ENCODE data around the gene FAM163B. TPM values are rescaled to one million over a fixed set of nuclear protein-coding genes. Genes with fewer than 3 reads are reported as not detected.

The FAM163B gene
- total RNA-seq, 2 experiments from 2014 or later: not detected

DNA sequence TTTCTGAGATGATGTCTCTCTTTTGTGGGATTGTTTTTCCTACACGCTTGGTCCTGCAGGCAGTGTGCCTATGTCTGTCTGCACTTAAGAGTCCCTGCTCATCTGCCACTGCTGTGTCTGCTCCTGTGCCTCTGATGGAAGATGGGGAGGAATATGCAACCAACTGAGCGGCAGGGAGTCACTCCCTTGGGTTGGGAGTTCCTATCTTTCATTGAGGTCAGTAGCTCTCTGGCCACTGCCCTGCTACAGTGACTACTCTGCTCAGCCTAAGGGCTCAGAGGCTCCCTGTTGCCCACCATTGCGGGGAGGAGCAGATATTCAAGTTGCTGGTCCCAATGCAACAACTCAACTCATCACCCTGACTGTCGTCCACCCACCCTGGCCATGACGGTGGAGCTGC, 13.4 kb upstream of the FAM163B start:
- Mint-ChIP-seq H3K27me3 (no peaks in the 10 kb centered on the region), H3K9me3 (peaks cover 16% of the 10 kb centered on the region), H3K27ac (no peak overlapping the region), H3K4me3 (no peak overlapping the region), H3K36me3 (peaks cover 4% of the 10 kb centered on the region), H3K4me1 (ENCODE audit: low read depth) (peaks cover 26% of the 10 kb centered on the region)
- ChIA-PET CTCF (no interaction called here), POLR2A (no interaction called here)
- no peak for DNase-seq
- intact Hi-C loops (cut with micrococcal nuclease): no loop called here

DNA sequence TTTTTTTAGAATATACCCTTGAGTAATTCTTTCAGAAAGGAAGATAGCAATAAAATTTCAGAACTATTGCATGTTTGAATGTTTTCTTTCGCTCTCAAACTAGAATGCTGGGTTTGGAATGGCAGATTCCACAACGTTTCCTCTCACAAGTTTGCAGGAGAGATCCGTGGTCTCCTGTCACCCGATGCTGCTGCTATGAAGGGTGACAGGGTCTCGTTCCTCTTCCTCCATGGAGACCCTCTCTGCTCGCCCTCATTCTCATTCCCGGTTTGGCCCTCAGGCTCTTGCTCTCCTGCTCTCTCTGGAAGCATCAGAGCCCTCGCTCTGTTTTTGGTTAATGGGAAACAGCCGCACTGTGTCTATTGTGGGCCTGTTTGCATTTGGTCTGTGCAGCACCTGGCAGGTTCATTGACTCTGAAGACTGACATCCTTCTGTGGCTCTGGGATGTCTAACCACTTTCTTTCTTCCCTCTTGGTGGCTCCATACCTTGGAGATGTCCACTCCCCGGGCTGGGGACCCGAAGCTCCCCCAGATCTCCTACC, 12.6 kb upstream of the FAM163B start:
- H3K9me3 Mint-ChIP-seq: peaks cover 10% of the 10 kb centered on the region
- no peak for DNase-seq
- peaks cover 4% of the 10 kb centered on the region for H3K36me3 Mint-ChIP-seq
- no peak overlapping the region for H3K4me3 Mint-ChIP-seq
- intact Hi-C loops (cut with micrococcal nuclease): no loop called here
- H3K27ac Mint-ChIP-seq: no peak overlapping the region
- peaks cover 26% of the 10 kb centered on the region for H3K4me1 Mint-ChIP-seq (ENCODE audit: low read depth)
- ChIA-PET POLR2A (no interaction called here), CTCF (no interaction called here)
- no peaks in the 10 kb centered on the region for H3K27me3 Mint-ChIP-seq

DNA sequence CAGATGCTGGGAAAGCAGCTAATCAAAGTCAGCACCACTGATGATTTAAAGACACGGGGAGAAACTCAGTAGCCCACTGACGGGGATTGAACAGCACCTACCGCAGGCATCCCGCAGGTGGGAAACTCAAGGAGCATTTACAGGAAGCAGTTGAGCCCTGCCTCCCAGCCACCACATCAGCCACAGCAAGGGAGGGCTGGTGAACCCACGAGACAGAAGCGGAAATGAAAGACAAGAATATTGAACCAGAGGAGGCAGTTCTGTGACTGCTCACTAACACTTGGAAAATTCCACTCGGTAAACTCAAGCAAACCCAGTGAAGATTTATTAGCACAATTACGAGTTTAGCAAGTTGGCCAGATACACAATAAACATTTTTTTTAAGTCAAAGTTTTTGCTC, 10.6 kb upstream of the FAM163B start:
- H3K36me3 Mint-ChIP-seq: no peaks in the 10 kb centered on the region
- no peak overlapping the region for H3K4me3 Mint-ChIP-seq
- H3K4me1 Mint-ChIP-seq (ENCODE audit: low read depth): peaks cover 26% of the 10 kb centered on the region
- H3K27me3 Mint-ChIP-seq: no peaks in the 10 kb centered on the region
- ChIA-PET CTCF (interaction anchor here (1.0 kb wide), 1 partner anchor 86 kb away, joined by 5 read pairs; no protein-coding TSS in a partner anchor), POLR2A (no interaction called here)
- no peaks in the 10 kb centered on the region for H3K9me3 Mint-ChIP-seq
- intact Hi-C loops (cut with micrococcal nuclease): no loop called here
- H3K27ac Mint-ChIP-seq: no peak overlapping the region
- DNase-seq: peak; percentile 76

DNA sequence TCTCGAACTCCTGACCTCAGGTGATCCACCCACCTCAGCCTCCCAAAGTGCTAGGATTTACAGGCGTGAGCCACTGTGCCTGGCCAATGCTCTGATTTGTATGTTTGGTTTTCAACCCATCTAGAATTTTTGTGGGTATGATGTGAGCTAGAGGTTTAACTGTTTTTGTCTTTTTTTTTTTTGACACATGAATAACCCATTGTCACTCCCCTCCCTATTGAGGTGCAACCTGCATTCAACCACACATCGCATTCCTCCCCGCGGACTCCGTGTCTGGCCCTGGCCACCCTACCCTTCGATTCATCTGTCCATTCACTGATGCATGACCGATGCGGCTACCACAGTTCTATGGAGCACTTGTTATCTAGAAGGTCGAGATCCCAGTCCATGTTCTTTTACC, 9.5 kb upstream of the FAM163B start:
- CTCF ChIA-PET: interaction anchor here (1.0 kb wide), 1 partner anchor 85 kb away, joined by 5 read pairs; no protein-coding TSS in a partner anchor
- no peak for DNase-seq
- no peaks in the 10 kb centered on the region for H3K9me3 Mint-ChIP-seq
- intact Hi-C loops (cut with micrococcal nuclease): no loop called here
- H3K36me3 Mint-ChIP-seq: no peaks in the 10 kb centered on the region
- no peak overlapping the region for H3K27ac Mint-ChIP-seq
- POLR2A ChIA-PET: interaction anchor here (0.6 kb wide), 1 partner anchor 83 kb away, joined by 3 read pairs; no protein-coding TSS in a partner anchor
- H3K4me1 Mint-ChIP-seq (ENCODE audit: low read depth): peaks cover 26% of the 10 kb centered on the region
- H3K27me3 Mint-ChIP-seq: no peaks in the 10 kb centered on the region
- no peak overlapping the region for H3K4me3 Mint-ChIP-seq

DNA sequence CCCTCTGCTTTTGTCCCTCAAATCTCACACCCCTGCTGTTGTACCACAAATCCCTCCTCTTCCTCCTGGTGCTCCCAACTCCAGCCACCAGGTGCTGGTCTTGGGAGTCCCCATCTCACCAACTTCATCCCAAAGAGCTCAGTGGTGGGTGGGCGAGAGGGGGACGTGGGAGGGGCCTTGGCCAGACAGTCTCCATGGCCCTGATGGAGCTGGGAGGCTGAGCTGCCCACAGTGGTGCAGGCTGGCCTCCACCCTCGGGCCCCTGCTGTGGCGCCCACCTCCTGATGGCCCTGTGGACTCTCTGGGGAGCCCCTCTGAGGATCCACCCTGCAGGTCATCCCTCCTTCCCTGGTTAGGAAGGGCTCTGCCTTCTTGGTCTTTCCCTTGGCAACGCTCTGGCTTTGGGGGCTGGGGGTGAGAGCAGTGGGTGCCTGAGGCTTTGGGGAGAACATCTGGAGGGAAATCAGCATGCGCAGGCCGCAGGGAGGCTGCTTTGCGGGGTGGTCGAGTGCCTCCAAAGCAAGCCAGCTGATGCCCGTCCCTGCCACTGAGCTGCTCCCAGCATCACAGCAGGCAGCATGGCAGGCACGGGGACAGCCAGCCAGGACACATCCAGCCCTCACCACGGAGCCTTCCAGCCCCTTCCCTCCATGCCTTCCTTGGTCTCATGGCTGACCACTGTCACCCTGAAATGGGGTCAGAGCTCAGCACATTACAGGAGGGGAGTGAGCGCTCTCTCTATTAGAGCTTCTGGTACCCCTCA, 7.6 kb upstream of the FAM163B start:
- Mint-ChIP-seq H3K4me1 (ENCODE audit: low read depth) (peaks cover 19% of the 10 kb centered on the region), H3K27ac (no peak overlapping the region), H3K27me3 (peaks cover 7% of the 10 kb centered on the region), H3K9me3 (no peaks in the 10 kb centered on the region), H3K4me3 (no peak overlapping the region), H3K36me3 (no peaks in the 10 kb centered on the region)
- ChIA-PET POLR2A (no interaction called here), CTCF (no interaction called here)
- intact Hi-C loops (cut with micrococcal nuclease): no loop called here
- no peak for DNase-seq

DNA sequence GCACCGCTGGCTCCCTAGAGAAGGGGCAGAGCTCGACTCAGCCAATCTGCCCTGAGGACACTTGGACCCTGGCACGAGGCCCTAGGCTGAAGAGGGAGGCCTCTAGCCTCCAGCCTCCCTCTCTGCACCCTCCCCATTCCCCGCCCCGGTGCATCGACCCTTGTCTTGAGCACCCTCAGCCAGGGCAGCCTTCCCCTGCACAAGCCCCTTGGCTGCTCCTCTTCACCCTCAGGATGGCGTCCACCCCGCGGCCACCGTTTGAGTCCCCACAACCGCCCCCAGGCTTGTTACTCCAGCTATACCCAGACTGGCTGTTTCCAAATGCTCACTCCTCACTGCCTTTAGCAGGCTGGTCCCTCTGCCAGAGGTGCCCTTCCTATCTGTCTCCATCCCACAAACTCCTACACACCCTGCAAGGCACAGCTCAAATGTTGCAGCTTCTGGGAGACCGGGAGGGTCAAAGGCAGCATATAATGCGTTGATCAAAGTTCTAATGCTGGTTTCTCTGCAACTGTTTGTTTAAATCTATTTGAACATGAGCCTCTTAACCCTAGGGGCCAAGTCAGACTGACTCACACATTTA, 6.5 kb upstream of the FAM163B start:
- no peaks in the 10 kb centered on the region for H3K36me3 Mint-ChIP-seq
- peaks cover 7% of the 10 kb centered on the region for H3K27me3 Mint-ChIP-seq
- no peaks in the 10 kb centered on the region for H3K9me3 Mint-ChIP-seq
- no peak for DNase-seq
- no peak overlapping the region for H3K27ac Mint-ChIP-seq
- H3K4me1 Mint-ChIP-seq (ENCODE audit: low read depth): peaks cover 11% of the 10 kb centered on the region
- CTCF ChIA-PET: no interaction called here
- no peak overlapping the region for H3K4me3 Mint-ChIP-seq
- POLR2A ChIA-PET: no interaction called here
- intact Hi-C loops (cut with micrococcal nuclease): no loop called here

DNA sequence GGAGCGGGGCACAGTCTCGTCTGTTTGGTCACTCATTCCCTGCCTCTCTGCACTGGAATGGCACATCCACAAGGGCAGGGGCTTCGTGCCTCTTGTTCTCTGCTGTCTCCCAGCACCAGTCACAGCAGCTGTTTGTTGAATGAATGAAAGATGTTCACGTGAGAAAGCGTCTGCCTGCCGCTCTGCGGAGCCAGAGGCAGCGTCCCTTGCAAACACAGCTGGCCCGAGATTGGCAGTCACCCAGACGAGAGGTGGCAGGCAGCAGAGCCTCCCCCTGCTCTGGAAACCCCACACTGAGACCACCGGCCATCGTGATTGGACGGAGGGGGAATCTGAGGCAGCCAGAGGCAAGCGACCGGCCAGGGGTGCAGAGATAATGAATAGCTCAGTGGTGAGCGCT, 6.0 kb upstream of the FAM163B start:
- no peaks in the 10 kb centered on the region for H3K9me3 Mint-ChIP-seq

DNA sequence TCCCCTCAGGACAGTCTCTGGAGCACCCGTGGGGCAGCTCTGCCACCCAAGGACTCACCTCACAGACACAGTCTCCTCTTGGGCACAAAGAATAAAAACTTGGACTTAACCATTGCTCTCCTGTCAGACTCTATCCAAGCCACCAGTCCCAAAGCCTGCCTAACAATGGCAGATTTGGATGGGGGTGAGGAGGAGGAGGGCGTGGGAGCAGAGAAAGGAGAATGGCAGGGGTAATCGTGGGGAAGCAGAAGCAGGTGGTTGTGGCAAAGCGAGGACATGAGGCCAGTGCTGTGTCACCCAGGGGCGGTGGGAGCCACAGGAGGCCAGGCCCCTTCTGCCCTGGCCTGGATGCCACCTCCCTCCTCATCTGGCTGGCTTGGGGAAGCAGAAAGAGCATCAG, 5.5 kb upstream of the FAM163B start:
- no peaks in the 10 kb centered on the region for H3K36me3 Mint-ChIP-seq
- ChIA-PET POLR2A (no interaction called here), CTCF (no interaction called here)
- DNase-seq: no peak
- H3K4me1 Mint-ChIP-seq (ENCODE audit: low read depth): peaks cover 3% of the 10 kb centered on the region
- H3K27ac Mint-ChIP-seq: no peak overlapping the region
- no peak overlapping the region for H3K4me3 Mint-ChIP-seq
- no peaks in the 10 kb centered on the region for H3K9me3 Mint-ChIP-seq
- peaks cover 16% of the 10 kb centered on the region for H3K27me3 Mint-ChIP-seq
- intact Hi-C loops (cut with micrococcal nuclease): no loop called here

More for the DNA sequence above, 6.0 kb upstream of the FAM163B start:
- Mint-ChIP-seq H3K27ac (no peak overlapping the region), H3K27me3 (peaks cover 12% of the 10 kb centered on the region), H3K4me1 (ENCODE audit: low read depth) (peaks cover 8% of the 10 kb centered on the region), H3K36me3 (no peaks in the 10 kb centered on the region), H3K4me3 (no peak overlapping the region)
- DNase-seq: no peak
- POLR2A ChIA-PET: no interaction called here
- intact Hi-C loops (cut with micrococcal nuclease): no loop called here
- CTCF ChIA-PET: no interaction called here

DNA sequence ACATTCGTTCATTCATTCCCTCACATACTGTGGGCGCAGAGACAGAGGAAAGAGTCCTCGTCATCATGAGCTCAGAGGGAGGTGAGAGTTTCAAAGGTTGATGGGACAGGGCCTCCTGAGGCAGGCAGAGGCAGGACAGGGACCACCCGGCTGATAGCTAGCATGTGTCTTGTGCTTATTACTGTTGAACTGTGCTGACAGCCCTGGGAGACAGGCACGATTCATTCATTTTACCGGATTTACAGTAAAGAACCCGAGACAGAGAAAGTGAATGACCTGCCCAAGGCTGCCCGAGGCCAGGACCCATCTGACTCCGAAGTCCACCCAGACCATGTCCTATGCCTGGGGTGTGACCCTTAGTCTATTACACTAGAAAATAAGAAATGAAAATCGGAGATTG, 4.9 kb upstream of the FAM163B start:
- intact Hi-C loops (cut with micrococcal nuclease): no loop called here
- no peaks in the 10 kb centered on the region for H3K4me1 Mint-ChIP-seq (ENCODE audit: low read depth)
- H3K4me3 Mint-ChIP-seq: no peak overlapping the region
- H3K9me3 Mint-ChIP-seq: no peaks in the 10 kb centered on the region
- H3K27ac Mint-ChIP-seq: no peak overlapping the region
- H3K36me3 Mint-ChIP-seq: no peaks in the 10 kb centered on the region
- POLR2A ChIA-PET: no interaction called here
- CTCF ChIA-PET: no interaction called here
- DNase-seq: no peak
- H3K27me3 Mint-ChIP-seq: peaks cover 19% of the 10 kb centered on the region

DNA sequence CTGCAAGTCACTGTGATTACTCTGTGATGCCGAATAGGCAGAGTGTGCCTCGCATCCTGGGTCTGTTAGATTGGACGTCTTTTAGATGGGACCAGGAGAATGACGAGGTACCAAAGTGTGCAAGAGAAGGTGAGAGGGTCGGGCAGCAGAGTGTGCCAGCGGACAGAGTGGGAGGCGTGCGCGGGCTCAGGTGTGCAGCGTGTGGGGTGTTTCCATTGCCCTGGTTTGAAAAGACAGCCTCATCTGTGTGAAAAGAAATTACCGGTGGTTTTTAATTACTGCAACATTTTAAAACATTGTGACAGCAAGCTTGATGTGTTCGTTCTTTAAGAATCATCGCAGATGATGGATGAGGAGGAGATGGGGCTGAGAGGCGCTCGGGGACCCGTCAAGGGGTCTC, 4.2 kb upstream of the FAM163B start:
- intact Hi-C loops (cut with micrococcal nuclease): no loop called here
- Mint-ChIP-seq H3K4me1 (ENCODE audit: low read depth) (no peaks in the 10 kb centered on the region), H3K27me3 (peaks cover 20% of the 10 kb centered on the region), H3K4me3 (no peak overlapping the region), H3K27ac (no peak overlapping the region), H3K36me3 (no peaks in the 10 kb centered on the region), H3K9me3 (no peaks in the 10 kb centered on the region)
- ChIA-PET POLR2A (no interaction called here), CTCF (interaction anchor here (1.0 kb wide), 1 partner anchor 24 kb away, joined by 3 read pairs; no protein-coding TSS in a partner anchor)
- no peak for DNase-seq

DNA sequence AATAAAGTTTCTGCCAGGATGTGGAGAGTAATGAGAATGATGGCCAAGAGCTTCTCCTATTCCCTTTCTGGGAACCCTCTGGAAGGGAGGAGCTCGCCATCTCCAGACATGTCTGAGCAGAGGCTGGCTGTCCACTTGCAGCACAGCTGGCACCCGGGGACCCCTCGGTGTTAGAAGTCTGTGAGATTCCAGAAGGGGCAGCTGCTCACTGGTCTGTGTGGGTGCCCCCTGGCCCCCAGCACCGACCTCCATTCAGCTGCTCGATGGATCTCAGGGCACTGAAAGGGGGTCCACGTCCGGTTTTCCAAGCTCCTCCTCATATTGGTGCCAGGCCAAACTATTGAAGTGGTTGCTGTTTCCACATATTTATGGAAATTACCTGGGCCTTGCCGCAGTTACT, 3.6 kb upstream of the FAM163B start:
- POLR2A ChIA-PET: no interaction called here
- no peak overlapping the region for H3K4me3 Mint-ChIP-seq
- DNase-seq: no peak
- CTCF ChIA-PET: interaction anchor here (1.0 kb wide), 1 partner anchor 23 kb away, joined by 3 read pairs; no protein-coding TSS in a partner anchor
- H3K27ac Mint-ChIP-seq: no peak overlapping the region
- intact Hi-C loops (cut with micrococcal nuclease): no loop called here
- peaks cover 27% of the 10 kb centered on the region for H3K27me3 Mint-ChIP-seq
- H3K36me3 Mint-ChIP-seq: no peaks in the 10 kb centered on the region
- H3K4me1 Mint-ChIP-seq (ENCODE audit: low read depth): no peaks in the 10 kb centered on the region
- no peaks in the 10 kb centered on the region for H3K9me3 Mint-ChIP-seq

DNA sequence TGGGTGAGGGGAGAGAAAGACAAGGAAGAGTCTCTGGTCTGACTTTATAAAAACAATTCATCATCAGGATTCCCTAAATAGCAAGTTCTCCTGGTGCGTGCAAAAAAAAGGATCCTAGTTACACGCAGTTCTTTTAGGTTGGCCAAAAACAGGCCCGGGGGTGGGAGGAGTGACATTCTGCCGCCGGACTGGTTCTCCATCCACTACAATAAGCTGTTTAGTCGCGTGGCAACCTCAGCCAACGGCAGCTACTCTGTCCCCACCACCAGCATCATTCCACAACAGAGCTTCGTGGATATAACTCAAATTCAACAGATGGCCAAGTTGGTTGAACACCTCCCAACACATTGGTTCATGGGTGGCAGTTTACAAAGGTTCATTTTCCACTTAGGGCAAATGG, 2.9 kb upstream of the FAM163B start:
- intact Hi-C loops (cut with micrococcal nuclease): no loop called here
- Mint-ChIP-seq H3K9me3 (no peaks in the 10 kb centered on the region), H3K27ac (no peak overlapping the region), H3K4me1 (ENCODE audit: low read depth) (no peaks in the 10 kb centered on the region), H3K36me3 (no peaks in the 10 kb centered on the region), H3K4me3 (no peak overlapping the region), H3K27me3 (peaks cover 33% of the 10 kb centered on the region)
- CTCF ChIA-PET: no interaction called here
- POLR2A ChIA-PET: no interaction called here
- no peak for DNase-seq

DNA sequence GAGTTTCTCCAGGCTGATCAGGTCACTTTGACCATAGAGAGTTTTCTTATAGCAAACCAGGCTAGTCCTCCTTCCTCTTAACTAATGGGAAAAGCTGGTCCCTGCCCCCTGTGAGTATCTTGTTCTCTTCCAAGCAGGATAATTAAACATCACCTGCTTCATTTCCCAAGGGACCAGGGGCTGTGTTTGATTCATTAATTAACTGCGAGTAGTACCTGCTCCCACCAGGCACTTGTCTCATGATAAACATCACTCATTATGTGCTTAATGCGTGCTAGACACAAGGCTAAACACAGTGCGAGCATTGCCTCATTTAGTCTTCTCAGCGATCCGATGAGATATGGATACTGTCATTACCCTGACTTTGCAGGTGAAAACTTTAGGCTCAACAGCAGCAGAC, 1.7 kb upstream of the FAM163B start:
- intact Hi-C loops (cut with micrococcal nuclease): no loop called here
- H3K36me3 Mint-ChIP-seq: no peaks in the 10 kb centered on the region
- no peaks in the 10 kb centered on the region for H3K4me1 Mint-ChIP-seq (ENCODE audit: low read depth)
- H3K27ac Mint-ChIP-seq: no peak overlapping the region
- ChIA-PET CTCF (no interaction called here), POLR2A (no interaction called here)
- no peaks in the 10 kb centered on the region for H3K9me3 Mint-ChIP-seq
- H3K27me3 Mint-ChIP-seq: peaks cover 39% of the 10 kb centered on the region
- H3K4me3 Mint-ChIP-seq: no peak overlapping the region
- DNase-seq: no peak
